Head of caudate nucleus (tissue), 42 donors: ENCODE data around the gene CEP250.
A peak's percentile ranks its signal among the peaks of the same experiment; 100 is the strongest.

Experiments used
- DNase-seq, 42 donors: peaks; one replicate each; pipeline versions ENCODE4 v3.0.0 to v3.0.0-alpha.2; 2020 to 2021; ENCODE audit warnings: mixed read lengths in 7 of 42
- intact Hi-C: fragments of 100-400 bp; cut with DNase I; formaldehyde crosslinking; loops from one replicate; pipeline ENCODE4 v1.15.0; 2022

The CEP250 gene

DNA sequence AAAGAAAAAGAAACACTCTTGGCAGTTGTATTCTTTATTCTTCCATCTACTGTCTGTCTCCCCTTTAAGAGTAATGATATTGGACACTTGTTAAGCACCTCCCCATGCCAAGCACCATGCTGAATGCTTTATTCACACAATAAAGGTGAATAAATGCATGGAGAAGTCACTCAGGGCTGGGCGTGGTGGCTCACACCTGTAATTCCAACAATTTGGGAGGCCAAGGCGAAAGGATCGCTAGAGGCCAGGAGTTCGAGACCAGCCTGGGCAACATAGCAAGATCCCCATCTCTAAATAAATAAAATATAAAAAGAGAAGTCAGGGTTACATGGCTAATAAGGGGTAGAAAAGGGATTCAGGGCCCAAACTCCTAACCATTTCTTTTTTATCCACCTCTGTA, 32.1 kb downstream of the CEP250 start:
- no peak for DNase-seq
- intact Hi-C loops = no loop called here

- intact Hi-C loops = no loop called here
- DNase-seq = no peak
Measured at GRCh38 chr20:35489717-35490116, 34.3 kb downstream of the CEP250 start.

GRCh38 chr20:35490736-35491181, 35.4 kb downstream of the CEP250 start:
- intact Hi-C loops = no loop called here

DNA sequence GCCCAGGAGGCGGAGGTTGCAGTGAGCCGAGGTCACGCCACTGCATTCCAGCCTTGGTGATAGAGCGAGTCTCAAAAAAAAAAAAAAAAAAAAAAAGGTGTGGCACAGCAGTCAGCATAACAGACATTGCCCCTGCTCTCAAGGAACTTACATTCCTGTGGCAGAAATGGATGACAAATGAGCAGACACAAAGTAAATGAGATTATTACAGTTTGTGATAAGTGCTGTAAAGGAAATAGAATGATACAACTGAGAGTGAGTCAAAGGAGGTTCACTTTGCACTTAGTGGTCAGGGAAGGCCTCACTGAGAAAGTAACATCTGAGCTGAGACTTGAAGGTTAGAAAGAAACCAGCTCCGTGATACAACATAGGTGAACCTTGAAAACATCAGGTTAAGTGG, 36.4 kb downstream of the CEP250 start:
- intact Hi-C loops = no loop called here
- DNase-seq = no peak

More at GRCh38 chr20:35490736-35491181, 35.4 kb downstream of the CEP250 start:
- peak in 4 of 42 donors; percentile 11 to 47 (median 32) for DNase-seq

GRCh38 chr20:35492352-35492751, 37.0 kb downstream of the CEP250 start:
- DNase-seq = no peak
- intact Hi-C loops = no loop called here

- peak in 1 of 42 donors; percentile 13 for DNase-seq
- intact Hi-C loops = no loop called here
Measured at GRCh38 chr20:35496481-35496880, 41.1 kb downstream of the CEP250 start.

GRCh38 chr20:35497320-35497719, 41.9 kb downstream of the CEP250 start:
- intact Hi-C loops = no loop called here
- no peak for DNase-seq

GRCh38 chr20:35497780-35498189, 42.4 kb downstream of the CEP250 start:
- intact Hi-C loops = no loop called here
- DNase-seq = peak; percentile 49 to 91 (median 76)

- intact Hi-C loops = no loop called here
- no peak for DNase-seq
Measured at GRCh38 chr20:35499271-35499670, 43.9 kb downstream of the CEP250 start.

DNA sequence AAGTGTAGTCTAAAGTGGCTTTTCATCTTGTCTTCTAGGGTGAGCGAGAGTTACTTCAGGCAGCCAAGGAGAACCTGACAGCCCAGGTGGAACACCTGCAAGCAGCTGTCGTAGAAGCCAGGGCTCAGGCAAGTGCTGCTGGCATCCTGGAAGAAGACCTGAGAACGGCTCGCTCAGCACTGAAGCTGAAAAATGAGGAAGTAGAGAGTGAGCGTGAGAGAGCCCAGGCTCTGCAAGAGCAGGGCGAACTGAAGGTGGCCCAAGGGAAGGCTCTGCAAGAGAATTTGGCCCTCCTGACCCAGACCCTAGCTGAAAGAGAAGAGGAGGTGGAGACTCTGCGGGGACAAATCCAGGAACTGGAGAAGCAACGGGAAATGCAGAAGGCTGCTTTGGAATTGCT, 47.0 kb downstream of the CEP250 start:
- intact Hi-C loops = no loop called here
- no peak for DNase-seq

GRCh38 chr20:35503281-35503680, 47.9 kb downstream of the CEP250 start:
- DNase-seq = no peak
- intact Hi-C loops = no loop called here

- DNase-seq = peak in 17 of 42 donors; percentile 10 to 42 (median 22)
- intact Hi-C loops = no loop called here
Measured at GRCh38 chr20:35503841-35504561, 48.6 kb downstream of the CEP250 start.

- intact Hi-C loops = no loop called here
- DNase-seq = no peak
Measured at GRCh38 chr20:35504751-35505150, 49.4 kb downstream of the CEP250 start.

DNA sequence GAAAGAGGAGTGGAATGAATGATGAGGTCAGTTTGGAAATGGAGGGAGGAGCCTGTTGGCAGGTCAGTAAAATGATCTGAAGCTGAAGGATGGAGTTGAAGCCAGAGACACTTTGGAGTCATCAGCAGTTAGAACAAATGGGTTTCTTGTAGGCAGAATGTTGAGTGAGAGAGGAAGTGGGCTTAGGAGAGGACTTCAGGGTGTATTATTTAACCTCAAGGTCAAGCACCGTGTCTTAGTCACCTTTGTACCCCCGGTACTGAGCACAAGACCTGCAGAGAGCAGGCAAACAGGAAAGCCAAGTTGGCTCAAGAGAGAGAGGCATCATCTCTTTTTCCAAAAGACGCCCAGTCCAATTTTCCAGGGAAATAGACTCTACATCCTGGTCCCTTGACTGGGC, 50.8 kb downstream of the CEP250 start:
- DNase-seq = no peak
- intact Hi-C loops = no loop called here

GRCh38 chr20:35506872-35507638, 51.7 kb downstream of the CEP250 start:
- intact Hi-C loops = no loop called here
- DNase-seq = peak in 22 of 42 donors; percentile 8 to 77 (median 46)

GRCh38 chr20:35508493-35509218, 53.3 kb downstream of the CEP250 start:
- intact Hi-C loops = no loop called here

GRCh38 chr20:35510951-35511735, 55.7 kb downstream of the CEP250 start:
- peak in 1 of 42 donors; percentile 7 for DNase-seq
- intact Hi-C loops = no loop called here

More at GRCh38 chr20:35508493-35509218, 53.3 kb downstream of the CEP250 start:
- no peak for DNase-seq

GRCh38 chr20:35511814-35512420, 56.5 kb downstream of the CEP250 start:
- intact Hi-C loops = no loop called here
- peak in 38 of 42 donors; percentile 13 to 76 (median 48) for DNase-seq
